Kasumi-1 (cell line): ENCODE data around the gene MOB3B.

Source experiments
- DNase-seq, 2 experiments: peaks; one replicate each; lab custom pipeline; 2025; lab: John Stamatoyannopoulos, UW

MOB3B gene

DNA sequence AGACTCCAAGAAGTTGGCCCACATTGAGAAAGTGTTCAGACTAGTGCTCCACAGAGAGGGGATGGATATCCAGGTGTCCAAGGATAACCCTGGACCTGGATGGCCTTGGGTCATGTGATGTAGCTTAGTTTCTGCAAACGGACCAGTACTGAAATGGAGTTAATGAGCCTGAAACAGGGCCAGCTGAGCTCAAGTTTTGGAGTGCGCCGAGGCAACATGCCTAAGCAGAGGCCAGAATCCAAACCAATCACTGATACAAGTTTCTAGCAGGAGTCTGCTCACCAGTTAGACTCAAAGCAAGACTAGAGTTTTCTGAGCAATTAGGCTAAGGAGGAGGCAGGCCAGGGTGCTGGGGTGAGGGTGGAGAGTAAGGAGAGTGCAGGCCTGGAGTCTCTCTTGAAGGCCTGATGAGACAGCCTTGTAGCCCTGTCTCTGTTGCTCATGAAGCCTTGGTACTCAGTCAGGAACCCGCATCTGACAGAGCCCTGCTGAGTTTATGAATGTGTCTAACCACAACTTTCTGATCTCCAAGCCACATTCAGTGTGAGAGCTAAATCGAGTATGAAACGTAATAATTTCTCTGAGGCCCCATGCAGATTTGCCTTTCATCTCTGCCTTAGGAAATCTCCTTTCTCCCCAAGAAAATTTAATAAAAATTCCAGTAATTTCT is 163.8 kb downstream of the MOB3B start:
- DNase-seq, result no peak

- DNase-seq, result no peak
Measured at GRCh38 chr9:27362447-27363210, 167.0 kb downstream of the MOB3B start.

- DNase-seq, result no peak
Measured at GRCh38 chr9:27361492-27361891, 168.1 kb downstream of the MOB3B start.

GRCh38 chr9:27359763-27360162 is 169.9 kb downstream of the MOB3B start:
- no peak for DNase-seq

DNA sequence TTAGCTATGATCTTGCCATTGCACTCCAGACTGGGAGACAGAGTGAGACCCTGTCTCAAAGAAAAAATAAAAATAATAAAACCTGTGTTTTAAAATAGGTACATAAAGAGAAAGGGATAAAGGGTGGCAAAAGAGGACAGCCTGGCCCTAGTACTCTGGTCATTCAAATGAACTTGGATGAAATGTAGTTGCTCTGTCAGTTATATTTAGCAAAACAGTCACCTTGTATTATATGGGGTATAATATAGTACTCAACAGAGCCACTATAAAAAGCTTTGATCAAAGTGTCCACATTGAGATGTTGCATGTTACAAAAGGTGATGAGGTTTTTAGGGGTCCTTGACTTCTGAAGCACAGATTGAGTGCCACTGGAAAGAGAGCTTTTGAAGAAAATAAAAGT is 171.6 kb downstream of the MOB3B start:
- no peak for DNase-seq

- no peak for DNase-seq
Measured at GRCh38 chr9:27356446-27356845, 173.2 kb downstream of the MOB3B start.

DNA sequence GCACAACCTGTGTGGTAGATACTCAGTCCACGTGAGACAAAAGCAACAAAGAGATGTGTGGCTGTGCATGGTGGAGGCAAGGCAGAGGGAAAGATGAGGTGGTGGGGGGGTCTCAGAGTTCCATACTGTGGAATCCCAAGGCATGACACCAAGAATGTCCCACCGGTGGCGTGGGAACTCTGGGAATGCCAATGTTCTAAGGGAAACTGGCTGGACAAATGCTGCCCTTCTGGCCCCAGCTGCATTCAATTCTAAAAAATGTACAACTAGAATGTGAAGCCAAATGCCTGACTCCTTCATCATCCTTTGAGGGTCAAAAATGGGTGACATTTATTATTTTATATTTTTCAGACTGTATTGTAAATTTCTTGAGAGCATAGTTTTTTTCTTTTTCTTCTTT is 174.4 kb downstream of the MOB3B start:
- DNase-seq, result no peak

- no peak for DNase-seq
Measured at GRCh38 chr9:27353474-27354229, 176.0 kb downstream of the MOB3B start.

GRCh38 chr9:27353166-27353473 is 176.5 kb downstream of the MOB3B start:
- no peak for DNase-seq

DNA sequence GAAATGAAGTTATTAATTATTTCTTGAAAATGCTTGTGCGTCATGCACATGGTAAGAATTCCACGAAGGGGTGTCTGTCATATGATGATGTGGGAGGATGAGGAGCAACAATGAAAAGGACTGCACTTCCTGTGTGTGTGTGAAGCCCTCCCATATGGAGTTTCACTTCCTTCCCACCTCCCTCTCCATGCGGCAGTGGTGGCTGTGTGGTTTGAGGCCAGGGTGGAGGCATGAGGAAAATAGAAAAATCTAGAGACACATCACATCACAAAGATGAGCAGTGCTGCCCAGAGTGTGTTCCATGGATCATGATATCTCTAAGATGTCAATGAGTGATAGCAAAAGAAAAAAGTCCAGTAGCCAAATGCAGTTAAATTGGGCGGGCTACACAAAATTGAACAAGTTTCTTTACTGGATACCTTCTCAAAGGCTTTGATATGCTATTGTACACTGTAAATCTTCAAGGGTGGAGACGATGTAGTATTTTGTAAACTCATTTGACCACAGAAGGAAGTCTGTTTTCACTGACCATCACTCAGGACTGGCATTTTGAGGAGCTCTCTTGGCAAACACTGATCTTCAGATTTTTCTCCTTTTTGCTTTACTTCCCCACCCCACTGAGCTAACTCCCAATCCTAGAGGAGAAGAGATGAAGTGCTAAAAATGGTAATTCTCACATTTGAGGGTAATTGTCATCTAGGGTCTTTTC is 177.0 kb downstream of the MOB3B start:
- DNase-seq, result no peak

DNA sequence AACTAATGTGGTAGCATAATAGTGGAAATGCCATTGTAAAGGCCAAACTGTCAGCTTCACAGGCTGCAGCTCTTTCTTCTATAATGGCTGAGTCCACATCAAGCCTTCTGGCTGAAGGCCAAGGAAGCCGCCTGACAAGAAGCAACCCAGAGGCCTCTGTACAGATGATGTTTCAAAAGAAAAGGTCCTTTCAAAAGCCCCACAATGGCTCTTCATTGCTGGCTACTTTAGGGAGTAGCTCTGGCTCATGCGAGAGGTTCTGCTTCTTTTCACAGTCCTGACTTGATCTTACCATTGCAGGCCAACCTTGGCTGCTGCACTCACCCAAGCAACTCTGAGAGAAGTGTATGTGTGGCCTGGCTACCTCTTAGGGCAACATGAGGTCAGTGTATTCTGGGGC is 178.2 kb downstream of the MOB3B start:
- DNase-seq, result no peak

GRCh38 chr9:27350382-27350976 is 179.1 kb downstream of the MOB3B start:
- no peak for DNase-seq

- DNase-seq, result no peak
Measured at GRCh38 chr9:27349698-27350080, 179.9 kb downstream of the MOB3B start.

- no peak for DNase-seq
Measured at GRCh38 chr9:27348785-27349697, 180.6 kb downstream of the MOB3B start.

DNA sequence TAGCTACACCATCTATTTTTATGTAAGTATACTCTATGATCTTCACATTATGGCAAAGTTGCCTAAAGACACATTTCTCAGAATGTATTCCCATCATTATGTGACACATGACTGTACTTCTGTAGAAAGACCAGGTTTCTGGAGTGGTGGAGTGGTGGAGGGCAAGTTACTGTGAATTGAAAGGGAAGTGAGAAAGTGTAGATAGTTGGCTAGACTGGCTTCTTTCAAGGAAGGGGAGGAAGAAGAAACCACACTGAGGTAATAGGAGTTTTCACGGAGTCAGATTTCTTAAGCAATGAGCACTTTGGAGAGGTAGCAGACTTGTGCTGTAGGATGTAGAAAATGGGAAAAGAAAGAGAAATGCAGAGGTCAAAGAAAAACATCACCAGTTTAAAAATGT is 181.7 kb downstream of the MOB3B start:
- no peak for DNase-seq

GRCh38 chr9:27344776-27345175 is 184.8 kb downstream of the MOB3B start:
- no peak for DNase-seq

- no peak for DNase-seq
Measured at GRCh38 chr9:27341545-27342294, 187.9 kb downstream of the MOB3B start.

DNA sequence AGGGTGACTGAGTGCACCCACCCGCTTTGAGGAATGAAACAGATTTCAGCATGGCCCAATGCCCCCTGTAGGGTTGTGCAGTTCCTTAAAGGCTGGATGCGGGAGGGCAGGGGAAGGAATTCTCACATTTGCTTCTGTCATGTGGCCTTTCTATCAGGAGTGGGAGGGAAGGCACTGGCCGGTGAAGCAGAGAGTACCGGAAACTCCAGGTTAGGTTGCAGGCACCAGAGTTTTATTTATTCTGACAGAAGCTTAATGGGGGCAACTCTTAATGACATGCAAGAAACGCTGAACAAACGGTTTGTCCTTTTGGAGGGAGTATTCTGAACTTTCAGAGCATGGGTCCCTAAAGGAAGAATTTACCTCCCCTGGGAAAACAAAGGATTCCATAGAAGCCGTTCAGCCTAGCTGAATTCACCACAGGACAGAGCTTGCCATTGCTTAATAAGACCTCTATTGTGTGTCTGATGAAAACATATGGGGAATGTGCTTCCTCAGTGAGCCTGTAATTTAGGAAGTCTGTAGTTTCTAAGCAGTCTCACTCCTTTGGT is 188.6 kb downstream of the MOB3B start:
- no peak for DNase-seq

DNA sequence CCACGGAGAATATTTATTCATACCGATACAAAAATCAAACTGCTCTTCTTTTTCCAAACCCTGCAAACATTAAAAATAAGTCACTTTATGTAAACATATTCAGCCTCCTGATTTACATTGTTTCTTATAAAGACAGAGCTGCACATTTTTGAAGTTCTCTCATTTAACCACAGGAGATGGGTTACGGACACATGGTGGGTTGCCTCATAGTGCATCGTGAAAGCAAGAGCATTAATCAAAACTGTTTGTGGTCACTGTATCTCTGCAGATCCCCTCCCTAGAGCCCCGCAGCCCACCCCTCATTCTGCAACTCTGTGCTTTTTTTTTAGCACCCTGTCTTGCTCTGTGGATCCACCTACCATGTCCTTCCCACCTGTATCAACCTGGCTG is 189.3 kb downstream of the MOB3B start:
- no peak for DNase-seq

- no peak for DNase-seq
Measured at GRCh38 chr9:27339661-27340284, 189.8 kb downstream of the MOB3B start.
